GM12891 (cell line): ENCODE measurements around the gene ARHGEF12.

ENCODE experiments used
- POLR2A ChIP-seq: IDR thresholded peaks from 2 replicates; pipeline ENCODE4 v1.6.1; 2011; ENCODE audit warnings: low read depth, low read length, control low read depth
- POLR2AphosphoS5 ChIP-seq: IDR thresholded peaks from 2 replicates; pipeline ENCODE4 v1.6.1; 2011; ENCODE audit warnings: low read depth, low read length, control low read depth
- TAF1 ChIP-seq: IDR thresholded peaks from 2 replicates; pipeline ENCODE4 v1.6.1; 2011; ENCODE audit warnings: low read depth, low read length, control low read depth

DNA sequence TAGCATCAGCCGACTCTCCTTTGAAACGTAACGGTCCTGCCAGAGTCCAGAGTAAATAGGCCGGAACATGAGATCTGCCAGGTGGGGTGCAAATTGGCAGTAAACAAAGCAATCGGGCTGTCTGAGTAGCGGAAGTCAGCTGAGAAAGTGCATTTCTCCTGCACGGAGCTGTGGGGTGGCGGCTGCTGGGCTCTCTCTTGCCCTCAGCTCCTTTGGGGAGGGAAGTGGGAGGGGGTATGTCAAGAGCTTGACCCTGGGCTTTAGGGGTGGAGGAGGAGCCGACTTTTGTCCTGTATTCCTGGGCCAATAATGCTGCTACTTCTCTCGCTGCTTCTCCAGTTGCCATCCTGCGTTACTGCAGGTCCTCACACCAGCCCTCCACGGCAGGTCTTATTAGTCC, 187.0 kb downstream of the ARHGEF12 start:
- no peak for TF ChIP-seq POLR2AphosphoS5
- TF ChIP-seq POLR2A: no peak
- TF ChIP-seq TAF1: no peak
